CD4-positive, alpha-beta T cell treated with Interleukin-6 at 100 ng/mL for 8 hours (primary cell): Measurements from ENCODE around the gene CCM2L.

Experiments
- DNase-seq: peaks from one replicate; pipeline ENCODE4 v3.0.0-alpha.2; 2020; ENCODE audit warnings: mixed read lengths, low spot score

Gene CCM2L

DNA sequence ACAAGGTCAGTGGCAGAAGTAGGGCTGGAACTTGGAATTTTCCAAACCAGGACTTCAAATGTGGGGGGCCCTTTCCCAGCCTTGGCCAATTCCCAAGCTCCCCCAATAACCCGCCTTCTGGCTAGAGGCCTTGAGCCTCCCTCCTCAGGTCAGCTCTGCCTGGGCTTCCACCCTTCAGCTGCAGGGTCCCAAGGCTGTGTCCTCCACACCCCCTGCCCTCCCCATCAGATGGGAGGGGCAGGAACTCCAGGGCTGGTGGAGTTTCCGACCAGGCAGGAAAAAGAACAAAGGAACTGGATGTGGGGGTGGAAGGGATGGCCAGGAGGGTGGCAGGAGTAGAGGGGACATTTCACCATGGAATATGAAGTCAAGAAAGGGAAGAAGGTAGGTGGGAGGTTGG, at the start of gene CCM2L:
CCM2L (plus strand) TSS at position 338 of the 400 bp plus-strand sequence; CDS start at position 355, 17 bp downstream.
- no peak for DNase-seq

DNA sequence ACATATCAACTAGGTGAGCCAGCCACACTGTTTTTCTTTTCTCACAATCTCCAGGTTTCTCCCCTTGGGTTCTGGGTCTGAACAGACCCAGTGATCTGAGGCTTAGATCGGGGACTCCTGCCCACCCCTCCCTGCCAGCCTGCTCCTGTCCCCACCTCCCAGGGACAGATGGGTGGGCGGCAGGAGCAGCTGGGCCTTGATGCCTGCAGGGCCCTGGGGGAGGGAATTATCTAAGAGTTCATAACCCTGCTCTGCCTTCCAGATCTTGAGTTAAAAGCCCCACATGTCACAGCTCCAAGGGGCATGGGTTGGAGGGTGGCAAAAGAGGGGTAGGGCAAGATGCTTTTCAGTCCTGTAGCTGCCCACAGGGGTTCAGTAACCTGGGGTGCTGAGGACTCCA, 47.5 kb upstream of the CCM2L start:
- DNase-seq, result no peak

DNA sequence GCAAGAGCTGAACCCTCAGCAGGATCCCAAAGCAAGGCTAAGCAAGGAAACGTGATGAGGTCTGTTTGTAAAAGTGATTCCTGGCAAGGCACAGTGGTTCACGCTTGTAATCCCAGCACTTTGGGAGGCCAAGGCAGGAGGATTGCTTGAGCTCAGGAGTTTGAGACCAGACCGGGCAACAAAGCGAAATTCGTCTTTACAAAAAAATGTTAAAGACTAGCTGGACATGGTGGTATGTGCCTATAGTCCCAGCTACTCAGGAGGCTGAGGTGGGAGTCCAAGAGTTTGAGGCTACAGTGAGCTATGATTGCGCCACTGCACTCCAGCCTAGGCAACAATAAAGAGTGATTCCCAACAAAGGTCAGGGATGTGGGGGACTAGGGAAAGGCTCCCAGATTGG, 46.3 kb upstream of the CCM2L start:
- no peak for DNase-seq

DNA sequence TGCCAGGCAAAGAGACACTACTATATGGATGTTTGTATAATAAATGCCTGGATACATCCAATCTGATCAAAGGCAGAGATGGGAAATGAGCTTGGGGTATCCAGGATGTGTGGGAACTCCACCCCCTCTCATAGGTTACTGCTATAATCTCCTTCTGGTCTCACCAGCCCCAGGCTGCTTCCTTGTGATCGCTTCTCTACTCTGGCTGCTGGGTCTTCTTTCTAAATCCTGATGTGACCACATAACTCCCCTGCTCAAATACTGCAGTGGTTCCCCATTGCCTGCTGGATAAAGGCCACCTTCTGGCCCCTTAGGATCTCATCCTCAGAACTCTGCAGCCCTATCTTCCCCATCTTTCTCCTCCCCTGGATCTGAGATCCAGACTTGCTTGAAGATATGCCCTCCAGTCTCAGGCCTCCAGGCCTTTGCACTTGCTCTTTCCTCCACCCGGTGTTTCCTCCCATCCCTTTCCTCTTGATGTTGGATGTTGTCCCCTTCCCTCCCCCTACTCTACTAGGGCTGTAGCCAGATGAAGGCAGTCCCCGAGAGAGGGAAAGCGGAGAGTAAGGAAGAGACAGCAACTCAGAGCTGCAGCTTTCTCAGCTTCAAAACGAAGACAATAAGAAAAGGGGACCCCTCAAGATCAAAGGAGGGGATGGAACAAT, 43.1 kb upstream of the CCM2L start:
- no peak for DNase-seq

DNA sequence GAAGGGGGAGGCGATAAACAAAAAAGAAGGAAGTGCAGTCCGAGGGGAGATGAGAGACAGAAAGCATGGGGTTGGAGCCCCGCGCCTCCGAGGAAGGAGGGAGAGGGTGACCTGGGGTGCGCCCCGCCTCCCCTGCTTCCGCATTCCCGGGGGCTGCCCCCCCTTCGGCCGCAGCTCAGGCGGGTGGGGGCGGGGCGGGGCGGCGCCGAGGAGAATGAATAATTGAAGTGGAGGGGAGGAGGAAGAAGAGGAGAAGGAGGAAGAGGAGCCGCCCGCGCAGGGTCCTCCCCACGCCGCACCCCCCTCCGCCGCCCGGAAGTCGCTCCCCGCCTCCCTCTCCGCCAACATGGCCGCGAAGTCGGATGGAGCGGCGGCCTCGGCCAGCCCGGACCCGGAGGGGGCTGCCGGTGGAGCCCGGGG, 42.4 kb upstream of the CCM2L start, which contains the start of gene XKR7:
XKR7 (plus strand) TSS at position 322 of the 420 bp plus-strand sequence; CDS start at position 347, 25 bp downstream.
- no peak for DNase-seq

DNA sequence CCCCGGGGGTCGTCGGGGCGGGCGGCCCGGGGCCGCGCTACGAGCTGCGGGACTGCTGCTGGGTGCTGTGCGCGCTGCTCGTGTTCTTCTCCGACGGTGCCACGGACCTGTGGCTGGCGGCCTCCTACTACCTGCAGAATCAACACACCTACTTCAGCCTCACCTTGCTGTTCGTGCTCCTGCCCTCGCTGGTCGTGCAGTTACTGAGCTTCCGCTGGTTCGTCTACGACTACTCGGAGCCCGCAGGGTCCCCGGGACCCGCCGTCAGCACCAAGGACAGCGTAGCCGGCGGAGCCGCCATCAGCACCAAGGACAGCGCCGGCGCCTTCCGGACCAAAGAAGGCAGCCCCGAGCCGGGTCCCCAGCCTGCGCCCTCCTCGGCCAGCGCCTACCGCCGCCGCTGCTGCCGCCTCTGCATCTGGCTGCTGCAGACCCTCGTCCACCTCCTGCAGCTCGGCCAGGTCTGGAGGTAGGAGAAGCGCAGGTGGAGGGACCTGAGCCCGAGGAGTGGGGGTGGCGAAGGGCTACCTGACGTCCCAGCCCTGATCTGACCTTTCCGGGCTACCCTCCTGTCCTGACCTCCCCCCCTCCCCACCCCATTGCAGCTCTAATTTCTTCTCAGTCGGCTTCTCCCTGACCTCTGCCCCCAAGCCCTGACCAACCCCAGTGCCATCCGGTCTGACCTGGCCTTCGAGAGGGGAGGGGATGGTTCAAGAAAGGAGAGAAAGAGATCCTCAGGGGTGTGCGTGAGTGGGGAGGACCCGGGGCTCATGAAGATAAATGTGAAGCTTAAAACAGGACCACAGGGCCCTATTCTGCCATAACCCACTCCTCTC, 41.7 kb upstream of the CCM2L start:
- DNase-seq, result peak; percentile 58

DNA sequence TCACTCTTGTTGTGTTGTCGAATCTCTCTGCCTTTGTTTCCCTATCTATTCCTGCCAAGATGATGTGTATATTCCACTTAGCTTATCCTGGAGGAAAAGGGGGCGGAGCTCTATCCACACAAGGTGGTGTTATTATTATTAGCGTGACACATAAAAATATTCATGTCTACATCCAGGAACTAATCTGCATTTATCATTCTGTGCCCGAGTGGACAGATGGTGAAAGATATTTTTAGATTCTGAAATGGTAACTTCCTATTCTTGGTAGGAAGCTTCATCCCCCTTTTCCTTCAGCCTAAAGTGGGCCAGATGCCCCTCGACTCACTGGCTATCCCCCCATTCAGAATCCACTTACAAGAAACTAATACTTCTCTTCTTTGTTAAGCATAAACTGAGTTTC, 40.2 kb upstream of the CCM2L start:
- no peak for DNase-seq

DNA sequence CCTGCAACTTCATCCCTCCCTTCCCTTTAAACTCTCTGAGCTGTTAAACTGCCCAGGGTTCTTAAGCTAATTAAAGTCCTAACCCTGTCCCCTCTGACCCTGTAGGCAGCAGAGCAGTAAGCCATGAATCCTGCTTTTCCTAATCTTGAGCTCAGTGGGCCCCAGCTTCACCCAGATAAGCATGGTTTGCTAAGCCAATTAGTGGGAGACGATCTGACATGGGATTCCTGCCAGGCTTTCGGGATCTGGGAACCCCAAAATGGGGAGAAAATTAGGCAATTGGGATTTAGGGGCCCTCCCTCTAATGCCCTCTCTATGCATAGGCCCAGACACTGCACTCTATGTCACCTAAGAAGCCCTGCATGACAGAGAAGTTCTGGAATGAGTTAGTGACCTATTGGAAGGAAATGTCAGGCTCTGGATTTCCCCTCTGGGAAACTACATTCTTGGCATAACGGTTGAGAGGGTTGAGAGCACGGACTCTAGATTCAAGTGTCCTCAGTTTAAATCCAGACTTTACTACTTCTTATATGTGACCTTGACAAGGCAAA, 37.7 kb upstream of the CCM2L start:
- no peak for DNase-seq

DNA sequence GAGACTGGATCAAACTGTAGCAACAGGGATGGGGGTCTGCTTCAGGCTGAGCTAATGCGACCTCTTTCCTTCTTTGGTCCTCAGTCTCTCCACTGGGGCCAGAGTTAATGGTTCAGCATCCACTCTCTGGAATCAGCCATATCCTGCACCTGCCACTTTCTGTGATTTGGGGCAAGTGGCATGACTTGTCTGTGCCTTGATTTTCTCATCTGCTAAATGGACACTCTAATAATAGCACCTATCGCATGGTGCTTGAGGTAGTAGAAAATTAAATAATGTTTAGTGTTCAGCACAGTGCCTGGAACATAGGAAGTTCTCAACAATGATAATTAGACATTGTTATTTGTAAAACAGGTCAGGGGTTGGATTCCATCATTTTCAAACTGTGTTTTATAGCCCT, 35.9 kb upstream of the CCM2L start:
- no peak for DNase-seq

DNA sequence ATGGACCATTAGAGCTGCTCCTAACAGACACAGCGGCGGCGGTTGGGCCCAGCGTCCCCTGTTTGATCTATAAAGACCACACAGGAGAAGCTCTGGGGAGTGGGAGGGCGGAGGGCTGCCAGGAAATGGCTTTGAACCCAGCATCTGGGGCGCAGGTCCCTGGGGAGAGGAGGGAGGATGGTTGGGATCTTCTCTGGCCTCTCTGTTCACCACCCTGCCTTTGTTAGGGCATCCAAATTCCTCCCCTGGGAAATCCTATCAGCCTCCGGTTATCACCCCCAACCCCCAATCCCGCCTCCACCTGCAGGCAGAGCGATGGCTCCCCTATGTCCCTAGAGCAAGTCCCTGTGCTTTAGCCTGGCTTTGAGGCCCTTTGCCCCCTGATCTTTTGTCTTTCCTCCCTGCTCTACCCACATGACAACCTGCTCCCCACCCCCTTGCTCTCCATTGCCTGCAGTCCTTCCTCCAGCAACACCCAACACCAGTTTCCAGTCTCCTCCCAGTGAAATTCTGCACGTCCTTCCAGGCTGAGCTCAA, 35.2 kb upstream of the CCM2L start:
- no peak for DNase-seq

DNA sequence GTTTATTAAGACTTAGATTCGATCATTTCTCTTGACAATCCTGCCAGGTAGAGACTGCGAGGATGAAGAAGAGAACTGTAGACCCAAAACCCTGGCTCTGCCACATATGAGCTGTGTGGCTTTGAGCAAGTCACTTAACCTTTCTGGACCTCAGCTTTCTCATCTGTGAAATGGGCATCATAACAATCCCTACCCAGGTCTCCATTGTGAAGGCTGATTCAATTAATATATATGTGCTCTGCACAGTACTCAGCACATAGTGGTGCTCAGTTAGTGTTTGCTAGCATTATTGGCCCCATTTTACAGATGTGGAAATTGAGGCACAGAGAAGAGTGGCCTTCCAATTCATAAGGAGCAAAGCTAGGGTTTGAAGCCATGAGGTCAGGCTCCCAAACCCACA, 34.4 kb upstream of the CCM2L start:
- DNase-seq, result no peak

DNA sequence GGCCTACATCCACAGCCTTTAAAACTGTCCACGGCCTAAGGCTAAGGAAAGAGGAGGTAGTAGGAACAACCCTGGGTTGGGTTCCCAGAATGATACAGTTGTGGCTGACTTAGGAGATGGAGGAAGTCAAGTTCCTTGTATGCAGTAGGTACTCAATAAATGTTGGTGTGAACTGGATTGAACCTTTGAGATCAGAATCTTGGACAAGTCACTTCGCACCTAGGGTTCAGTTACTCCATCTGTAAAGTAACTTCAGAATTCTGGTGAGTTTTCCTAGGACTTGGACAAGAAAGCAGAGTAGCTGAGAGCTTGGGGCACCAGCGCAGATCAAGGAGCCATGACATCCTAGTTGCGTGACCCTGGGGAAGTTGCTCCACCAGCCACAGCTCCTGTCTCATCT, 33.2 kb upstream of the CCM2L start:
- no peak for DNase-seq

DNA sequence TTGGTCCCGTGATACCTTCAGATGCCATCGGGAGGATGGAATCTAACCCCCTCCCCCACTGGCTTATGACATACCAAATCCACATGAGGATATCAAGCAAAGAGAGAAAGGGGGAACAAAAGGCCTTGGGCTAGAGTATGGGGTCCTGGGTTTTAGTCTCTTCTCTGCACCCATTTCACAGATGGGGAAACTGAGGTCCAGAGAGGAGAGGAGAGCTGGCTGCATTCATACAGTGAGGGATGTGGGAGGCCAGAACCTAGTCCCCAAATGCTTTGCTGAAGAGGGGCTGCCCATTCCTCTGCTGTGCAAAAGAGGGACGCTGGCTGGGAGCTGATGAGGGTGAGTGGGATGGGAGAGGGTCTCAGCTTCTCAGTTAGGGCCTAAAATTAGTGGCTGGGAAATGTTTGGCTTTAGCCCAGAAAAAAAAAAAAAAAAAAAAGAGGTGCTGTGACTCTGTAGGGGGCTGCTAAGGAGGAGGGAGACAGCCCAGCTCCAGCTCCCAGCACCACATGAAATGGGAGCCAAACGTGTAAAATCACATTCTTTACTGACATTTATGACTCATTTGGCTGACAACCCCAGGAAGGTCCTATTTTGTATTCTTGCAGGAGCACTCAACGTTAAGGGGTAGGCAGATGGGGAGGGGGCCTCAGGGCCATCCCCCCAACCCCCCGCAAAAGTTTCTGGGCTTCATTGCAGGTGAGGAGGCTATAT, 30.4 kb upstream of the CCM2L start:
- DNase-seq, result no peak

DNA sequence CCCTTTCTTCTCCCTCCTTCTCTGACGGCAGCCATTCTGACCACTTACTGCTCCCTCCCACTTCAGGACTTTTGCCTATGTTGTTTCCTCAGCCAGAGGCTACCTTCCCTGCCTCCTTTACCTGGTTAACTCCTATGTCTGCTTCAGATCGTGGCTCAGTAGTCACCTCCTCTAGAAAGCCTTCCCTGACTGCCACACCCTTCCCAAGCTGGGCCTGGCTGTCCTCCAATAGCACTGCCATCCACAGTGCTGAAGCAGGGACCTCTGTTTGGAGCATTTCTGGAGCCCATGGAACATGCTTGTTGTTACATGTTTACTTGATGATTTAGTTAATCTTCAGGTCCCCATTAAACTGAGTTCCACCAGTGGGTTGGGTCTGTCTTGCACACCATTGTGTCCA, 28.5 kb upstream of the CCM2L start:
- no peak for DNase-seq

DNA sequence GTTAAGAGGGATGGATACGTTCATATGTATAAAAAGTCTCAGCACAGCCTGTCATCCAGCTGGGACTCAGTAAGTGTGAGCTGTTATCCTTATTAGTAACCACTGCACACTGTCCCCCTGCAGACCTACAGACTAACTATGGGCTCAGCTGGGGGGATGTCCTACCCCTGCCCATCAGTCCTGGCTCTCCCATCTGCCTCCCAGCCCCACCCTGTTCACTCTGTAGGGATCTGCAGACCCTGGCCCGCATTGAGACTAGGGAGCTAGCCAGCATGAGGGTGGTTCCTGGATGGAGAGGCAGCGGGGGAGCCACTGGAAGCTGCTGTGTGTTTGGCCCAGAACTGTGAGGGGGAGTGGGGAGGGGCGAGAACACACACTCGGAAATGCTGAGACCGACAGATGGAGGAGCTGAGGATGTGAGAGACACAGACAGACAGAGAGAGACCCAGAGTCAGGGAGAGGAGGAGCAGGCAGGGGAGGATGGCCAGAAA, 25.2 kb upstream of the CCM2L start:
- no peak for DNase-seq

DNA sequence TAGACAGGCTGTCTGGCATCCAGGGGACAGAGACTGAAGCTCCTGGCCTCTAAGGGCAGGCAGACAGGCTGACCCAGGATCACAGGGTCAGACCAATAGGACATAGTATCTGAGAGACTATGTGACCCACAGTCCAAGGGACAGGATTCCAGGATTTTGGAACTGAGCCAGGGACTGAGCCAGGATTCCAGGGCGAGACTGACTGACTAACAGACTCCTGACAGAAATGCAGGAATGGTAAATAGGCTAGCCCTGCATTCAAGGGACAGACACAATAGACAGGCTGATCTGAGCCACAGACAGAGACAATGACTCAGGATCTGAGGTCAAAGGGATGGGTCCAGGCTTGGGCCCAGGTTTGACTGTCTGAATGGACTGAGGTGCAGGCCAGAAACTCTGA, 22.5 kb upstream of the CCM2L start:
- no peak for DNase-seq

DNA sequence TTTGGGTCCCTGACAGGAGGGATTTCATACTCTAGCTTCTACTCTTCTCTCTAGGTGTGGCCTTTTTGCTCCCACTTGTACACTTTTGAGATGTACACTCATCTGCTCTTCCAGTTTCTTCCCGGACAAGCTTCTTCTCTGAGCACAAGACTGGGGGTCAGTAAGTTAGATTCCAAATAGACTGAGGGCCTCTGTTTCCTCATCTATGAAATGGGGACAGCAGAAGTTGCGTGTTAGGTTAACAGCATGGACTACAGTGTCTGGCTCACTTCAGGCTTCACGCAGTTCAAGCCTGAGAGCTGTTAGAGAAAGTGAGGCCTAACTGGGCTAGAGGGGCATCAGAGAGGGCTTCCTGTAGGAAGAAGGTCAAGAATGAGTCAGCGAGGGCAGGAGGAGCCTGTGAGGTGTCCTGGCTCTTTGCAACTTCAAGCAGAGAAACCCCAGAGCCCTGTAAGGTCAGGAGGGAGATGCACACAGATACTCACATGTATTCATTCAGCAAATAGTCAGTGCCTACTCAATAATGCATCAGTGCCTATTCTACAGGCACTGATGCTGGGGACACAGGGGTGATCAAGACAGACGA, 21.7 kb upstream of the CCM2L start:
- DNase-seq, result no peak

DNA sequence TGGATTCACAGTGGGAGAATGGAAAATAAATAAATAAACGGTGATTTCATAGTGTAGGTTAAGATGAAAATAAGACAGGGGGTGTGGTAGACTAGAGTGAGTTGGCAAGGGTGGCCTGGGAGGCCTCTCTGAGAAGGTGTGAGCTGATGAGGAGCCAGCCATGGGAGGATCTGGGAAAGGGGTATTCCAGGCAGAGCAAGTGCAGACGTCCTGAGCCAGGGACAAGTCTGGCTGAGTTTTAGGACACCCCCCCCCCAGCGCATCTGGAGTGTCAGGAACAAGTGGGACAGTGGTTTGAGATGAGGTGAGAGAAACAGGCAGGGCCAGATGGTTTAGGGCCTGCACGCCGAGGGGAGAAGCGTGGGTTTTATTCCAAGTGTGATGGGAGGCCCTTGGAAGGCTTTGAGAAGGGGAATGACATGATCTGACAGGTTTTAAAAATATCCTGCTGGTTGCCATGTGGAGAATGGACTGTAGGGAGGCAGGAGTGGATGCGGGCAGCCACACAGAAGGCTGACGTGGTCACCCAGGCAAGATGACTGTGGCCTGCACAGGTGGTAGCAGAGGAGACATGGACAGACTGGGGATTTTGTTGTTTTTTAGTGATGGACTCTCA, 21.1 kb upstream of the CCM2L start:
- no peak for DNase-seq

DNA sequence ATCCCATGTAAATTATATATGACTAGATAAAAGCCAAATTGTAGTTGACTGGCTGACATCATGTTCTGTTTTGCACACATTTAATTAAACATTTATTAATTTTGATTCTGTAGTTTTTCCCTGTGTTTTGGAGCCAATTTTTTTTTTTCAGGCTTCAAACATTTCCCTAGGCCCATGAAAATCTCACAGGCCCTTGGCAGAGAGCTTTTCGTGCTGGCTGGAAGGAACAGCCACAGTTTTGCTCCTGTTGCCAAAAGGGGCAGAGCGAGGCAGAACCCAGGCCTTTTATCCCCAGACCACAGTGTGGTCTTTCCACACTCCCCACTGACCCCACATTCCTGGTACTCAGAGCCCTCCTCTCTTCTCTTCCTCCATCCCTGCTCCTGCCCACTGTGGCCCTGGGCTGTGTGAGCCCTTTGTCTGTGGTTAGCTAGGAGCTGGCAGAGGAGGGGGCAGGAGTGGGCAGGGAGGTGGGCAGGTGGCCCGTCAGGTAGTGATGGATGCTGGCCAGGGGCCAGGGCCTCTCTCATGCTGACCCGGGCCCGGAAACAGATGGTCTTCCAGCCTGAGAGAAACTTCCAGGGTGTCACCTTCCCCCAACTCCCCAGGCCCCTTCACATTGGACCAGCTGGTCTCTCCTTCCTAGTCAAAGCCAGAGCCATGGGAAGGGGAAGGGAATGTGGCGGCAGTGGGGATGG, 19.4 kb upstream of the CCM2L start:
- no peak for DNase-seq

DNA sequence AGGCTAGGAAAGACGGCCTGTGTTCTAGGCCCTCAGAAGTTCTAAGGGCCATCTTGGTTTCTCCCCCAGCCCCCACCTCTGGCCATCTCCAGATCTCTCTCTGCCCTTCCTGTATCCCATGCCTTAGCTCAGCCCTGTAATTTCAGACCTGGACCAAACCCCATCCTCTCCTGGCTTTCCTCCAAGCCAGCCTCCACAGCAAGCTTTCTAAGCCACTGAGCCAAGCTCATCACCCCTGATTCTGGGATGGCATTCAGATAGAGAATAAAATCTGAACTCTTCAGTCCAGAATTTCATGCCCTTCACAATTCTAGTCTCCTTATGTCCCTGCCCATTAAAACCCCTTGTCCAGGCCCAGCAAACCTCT, 18.9 kb upstream of the CCM2L start:
- DNase-seq, result no peak

DNA sequence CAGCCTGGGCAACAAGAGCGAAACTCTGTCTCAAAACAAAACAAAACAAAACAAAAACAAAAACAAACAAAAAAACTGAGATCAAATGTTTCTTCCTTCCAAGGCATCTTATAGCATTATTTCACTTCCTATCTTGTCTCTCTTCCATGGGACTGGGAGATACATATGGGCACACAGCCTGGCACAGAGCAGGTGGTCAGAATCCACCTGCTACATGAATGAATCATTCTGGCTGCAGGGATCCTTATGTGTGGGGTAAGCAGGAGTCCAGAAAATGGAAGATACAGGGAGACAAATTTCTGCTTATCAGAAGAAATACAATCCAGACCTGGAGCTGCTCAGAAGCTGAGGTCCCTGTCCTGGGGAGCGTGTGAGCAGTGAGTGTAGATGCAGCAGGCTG, 18.2 kb upstream of the CCM2L start:
- DNase-seq, result no peak
